ENCODE results near the gene ZNF691.
"Not testable (repeated sequence)": the region's sequence is repeated elsewhere in the genome, so short reads cannot be mapped to it uniquely, and the experiment has no call there.

Gene ZNF691

DNA sequence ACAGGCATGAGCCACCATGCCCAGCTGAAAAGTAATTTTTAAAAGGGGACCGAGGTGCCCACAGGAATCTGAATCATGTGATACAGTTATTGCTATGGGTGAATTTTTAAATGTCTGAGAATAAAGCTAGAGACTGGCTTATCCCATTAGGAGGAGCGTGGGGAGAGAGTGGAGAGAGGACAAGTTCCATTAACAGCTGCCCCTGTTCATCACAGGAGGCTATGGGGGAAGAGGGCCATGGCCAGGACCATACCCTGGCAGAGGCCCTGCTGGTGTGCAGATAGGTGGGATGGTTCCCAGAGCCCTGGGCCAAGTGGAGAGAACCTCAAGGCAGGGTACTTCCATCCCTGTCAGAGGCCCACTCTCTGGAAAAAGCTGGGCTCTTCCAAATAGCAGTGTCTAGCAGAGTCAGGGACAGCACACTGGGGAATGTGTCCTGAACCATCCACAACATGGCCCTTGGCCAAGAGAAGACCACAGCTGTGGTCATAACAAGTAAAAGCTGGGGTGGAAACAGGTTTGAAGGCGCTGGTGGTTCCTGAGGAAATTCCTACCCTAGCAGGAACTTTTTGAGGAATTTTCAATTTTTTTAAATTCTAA, 13.7 kb upstream of the ZNF691 start:
- no peak for DNase-seq (ENCODE audit: low read depth)

- DNase-seq (ENCODE audit: low read depth): no peak
Observed at GRCh38 chr1:42833981-42834380, 12.4 kb upstream of the ZNF691 start.

GRCh38 chr1:42834803-42835202, 11.6 kb upstream of the ZNF691 start:
- no peak for DNase-seq (ENCODE audit: low read depth)

DNA sequence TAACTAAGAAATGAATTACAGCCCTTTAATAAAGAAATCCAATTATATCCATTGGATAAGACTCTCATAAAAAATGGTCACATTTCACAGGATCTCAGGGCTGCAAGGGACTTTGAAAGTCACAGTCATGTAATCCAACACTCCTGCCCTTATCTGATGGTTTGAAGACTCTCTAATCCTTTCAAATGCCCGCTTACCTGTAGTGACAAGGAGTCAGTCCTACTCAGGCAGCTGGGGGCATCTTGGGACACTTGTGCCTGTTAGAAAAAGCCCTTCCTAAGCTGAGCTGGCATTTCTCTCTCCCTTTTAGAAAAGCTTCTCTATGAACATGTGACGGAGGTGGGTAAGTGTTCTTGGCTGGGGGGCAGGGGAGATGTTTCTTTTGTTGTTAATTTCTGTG, 11.0 kb upstream of the ZNF691 start:
- DNase-seq (ENCODE audit: low read depth): no peak

DNA sequence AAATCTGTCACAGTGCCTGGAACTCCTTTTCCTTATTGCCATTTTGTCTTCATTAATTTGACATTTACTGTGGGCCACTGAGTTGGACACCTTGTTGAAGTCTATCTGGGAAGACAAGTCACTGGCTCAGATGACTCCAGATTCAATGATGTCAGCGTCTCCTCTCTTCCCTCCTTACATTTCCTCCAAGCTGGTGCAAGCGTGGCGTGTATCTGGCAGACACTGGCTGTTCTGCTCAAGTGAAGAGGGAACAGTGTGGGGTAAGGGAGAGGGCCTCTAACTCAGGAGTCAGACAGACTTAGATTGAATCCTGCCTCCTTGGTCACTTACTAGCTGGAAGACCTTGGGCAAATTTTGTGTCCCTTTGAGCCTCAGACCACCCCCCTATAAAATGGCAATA, 8.7 kb upstream of the ZNF691 start:
- DNase-seq (ENCODE audit: low read depth): no peak

GRCh38 chr1:42838482-42839190, 7.8 kb upstream of the ZNF691 start:
- no peak for DNase-seq (ENCODE audit: low read depth)

- DNase-seq (ENCODE audit: low read depth): no peak
Observed at GRCh38 chr1:42841010-42841409, 5.4 kb upstream of the ZNF691 start.

DNA sequence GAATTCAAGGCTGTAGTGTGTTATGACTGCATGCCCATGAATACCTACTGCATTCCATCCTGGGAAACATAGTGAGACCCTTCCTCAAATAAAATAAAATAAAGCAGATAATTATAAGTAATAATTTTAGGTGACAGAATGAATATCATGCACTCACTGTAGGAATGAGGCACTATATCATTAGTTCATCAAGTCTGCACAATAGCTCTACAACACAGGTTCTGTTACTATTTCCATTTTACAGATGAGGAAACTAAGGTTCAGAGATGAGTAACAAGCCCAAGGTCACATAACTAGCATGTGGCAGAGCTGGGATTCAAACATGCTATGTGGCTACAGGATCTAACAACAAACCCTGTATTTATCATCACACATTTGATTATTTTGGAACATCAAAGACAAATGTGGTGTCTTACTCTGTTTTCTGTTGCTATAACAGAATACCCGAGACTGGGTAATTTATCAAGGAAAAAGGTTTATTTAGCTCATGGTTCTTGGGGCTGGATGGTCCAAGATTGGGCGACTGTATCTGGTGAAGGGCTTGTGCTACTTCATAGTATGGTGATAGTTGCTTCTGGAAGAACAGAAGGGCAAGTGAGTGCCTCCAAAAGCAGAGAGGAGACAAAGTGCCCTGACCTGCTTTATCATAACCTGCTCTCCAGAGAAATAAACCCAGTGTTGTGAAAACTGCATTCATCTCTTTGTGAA, 4.8 kb upstream of the ZNF691 start:
- no peak for DNase-seq (ENCODE audit: low read depth)

GRCh38 chr1:42844592-42845140, 1.7 kb upstream of the ZNF691 start:
- no peak for DNase-seq (ENCODE audit: low read depth)

GRCh38 chr1:42845193-42845592, 1.2 kb upstream of the ZNF691 start:
- no peak for DNase-seq (ENCODE audit: low read depth)

- no peak for DNase-seq (ENCODE audit: low read depth)
Observed at GRCh38 chr1:42845866-42846256, 552 bp upstream of the ZNF691 start.

DNA sequence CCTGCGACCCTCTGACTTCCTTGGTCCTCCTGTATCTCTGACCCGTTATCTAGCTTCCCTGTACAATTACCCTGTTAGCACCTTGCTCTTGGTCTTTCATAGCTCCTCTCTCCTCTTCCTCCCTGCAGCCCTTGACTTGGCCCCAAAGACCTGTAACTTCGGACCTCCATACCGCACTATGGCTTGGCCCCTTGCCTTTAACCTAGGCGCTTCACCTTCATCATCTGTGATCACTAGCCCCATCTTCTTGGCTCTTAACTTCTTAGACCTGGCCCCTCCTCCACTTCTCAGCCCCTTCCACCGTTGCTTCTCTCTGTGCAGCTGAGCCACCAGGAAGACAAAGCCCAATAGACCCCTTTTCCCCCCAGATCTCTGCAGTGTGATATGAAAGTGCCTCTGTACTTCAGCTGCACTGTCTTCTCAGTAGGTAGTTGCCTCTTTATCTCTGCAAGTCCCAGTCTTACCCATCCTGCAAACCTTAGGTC, 740 bp downstream of the ZNF691 start:
- no peak for DNase-seq (ENCODE audit: low read depth)

DNA sequence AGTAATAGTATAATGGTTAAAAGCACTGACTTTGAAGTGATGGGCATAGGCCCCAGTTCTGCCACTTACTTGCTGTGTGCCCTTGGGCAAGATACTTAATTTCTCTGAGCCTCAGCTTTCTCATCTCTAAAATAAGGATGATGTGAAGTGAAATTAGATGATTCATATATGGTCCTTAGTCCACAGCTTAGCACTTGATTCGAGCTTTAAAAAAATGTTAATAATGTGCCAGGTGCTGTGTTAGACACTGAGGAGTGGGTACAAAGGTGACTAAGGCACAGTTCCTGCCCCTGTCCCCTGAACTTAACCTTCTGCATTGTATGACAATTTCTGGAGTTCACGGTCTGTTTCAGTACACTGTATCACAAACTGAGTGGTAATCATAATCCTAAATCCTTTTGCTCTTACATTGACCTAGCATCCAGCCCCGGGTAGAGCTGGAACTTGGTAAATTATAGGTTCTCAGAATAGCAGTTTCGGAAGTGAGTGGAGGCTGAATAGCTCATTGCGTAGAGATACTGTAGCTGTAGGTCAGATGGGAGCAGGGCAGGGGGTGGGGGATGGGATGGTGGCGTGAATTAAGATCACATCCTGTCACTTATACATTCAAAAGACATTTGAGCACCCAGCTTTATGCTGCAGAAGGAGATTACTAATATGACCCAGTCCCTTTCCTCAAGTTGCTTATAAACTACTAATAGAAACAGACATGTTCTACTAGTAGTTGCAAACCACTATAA, 1.5 kb downstream of the ZNF691 start:
- DNase-seq (ENCODE audit: low read depth): no peak

GRCh38 chr1:42848823-42849537, 2.6 kb downstream of the ZNF691 start:
- no peak for DNase-seq (ENCODE audit: low read depth)

DNA sequence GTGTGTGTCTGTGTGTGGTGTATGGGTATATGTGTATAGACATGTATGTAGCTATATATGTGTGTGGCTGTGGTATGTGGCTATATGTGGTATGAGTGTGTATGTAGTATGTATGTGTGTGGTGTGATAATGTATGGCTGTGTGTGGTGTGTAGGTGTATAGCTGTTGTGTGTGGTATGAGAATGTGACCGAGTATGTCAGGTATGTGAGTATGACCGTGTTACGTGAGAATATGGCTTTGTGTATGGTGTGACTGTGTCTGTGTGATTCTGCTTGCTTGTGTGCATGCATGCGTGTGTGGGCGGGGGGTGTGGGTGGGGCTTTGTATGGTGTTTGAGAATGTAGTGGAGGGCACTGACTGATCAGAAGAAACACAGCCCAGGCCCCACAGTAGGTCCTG, 3.5 kb downstream of the ZNF691 start:
- no peak for DNase-seq (ENCODE audit: low read depth)

- no peak for DNase-seq (ENCODE audit: low read depth)
Observed at GRCh38 chr1:42851420-42851819, 5.0 kb downstream of the ZNF691 start.

DNA sequence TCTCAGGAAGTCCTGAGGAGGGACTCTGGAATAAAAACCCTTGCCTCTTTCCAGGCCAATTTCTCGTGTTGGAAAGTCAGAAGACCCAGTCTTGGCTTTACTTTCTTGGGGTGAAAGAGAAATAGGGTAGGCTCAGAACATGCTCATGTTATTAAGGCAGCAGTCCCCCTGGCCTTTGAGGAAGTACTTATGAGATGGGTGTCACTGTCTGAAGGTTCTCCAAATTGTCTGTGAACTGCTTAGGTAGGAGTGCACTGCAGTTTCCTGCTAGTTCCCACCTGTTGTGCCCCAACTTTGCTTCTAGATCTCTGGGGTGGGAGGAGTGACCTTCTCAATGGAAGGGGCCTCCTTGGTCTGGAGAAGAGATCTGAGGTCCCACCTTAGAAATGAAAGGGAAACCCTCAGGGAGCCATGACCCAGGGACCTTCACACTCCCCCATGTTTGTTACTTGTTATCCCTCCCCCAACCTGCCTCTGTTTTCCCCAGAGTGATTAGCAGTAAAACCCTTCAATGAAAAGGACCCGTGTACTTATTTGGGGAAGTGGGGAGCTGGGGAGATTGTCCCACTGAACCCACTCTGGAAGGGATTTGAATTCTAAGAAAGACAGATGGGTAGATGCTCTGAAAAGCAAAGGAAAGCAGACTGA, 5.7 kb downstream of the ZNF691 start:
- DNase-seq (ENCODE audit: low read depth): no peak

DNA sequence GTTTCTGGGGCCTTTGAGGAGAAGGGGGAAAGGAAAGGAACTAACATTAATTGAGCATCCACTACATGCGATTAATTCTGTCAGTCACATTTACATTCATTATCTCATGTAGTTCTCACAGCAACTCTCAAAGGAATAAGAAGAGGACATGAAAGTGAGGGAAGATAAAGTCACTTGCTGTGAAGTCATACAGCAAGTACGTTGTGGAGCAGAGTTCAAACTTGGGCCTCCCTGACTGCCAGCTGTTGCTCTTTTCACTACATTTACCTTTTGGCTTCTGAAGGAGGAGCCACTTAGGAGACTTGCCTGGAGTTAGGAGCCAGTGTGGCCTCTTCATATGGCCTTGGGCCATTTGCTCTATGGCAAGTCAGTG, 6.2 kb downstream of the ZNF691 start:
- DNase-seq (ENCODE audit: low read depth): no peak

DNA sequence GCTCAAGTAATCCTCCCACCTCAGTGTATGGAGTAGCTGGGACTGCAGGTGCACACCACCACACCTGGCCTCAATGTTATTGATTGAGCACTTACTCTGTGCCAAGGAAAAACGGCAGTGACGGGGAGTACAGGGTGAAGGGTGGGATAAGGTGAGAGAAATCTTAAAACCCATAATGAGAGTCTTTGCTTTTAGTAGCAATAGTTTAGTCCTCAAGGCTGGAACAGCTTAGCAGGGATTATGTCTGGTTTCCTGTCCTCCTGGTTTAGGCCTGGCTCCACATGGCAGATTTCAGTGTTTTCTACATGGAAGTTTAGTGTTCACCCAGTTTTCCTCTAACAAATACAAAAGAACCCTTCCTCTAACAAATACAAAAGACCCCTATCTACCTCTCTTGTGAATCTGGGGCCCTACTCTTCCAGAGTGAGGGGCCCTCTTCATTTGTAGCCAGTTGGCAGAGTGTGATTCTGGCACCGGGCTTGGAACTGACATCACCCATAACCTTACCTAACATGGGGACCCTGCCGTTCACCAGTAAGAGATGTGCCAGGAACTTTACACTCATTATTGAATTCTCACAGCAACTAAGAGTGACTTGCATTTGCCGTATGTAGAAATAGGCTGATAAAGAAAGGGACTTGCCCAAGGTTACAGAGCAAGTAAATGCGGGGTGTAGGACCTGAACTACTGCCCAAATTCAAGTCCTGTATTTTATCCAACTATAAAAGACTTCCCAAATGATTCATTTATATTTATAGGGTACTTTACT, 6.9 kb downstream of the ZNF691 start:
- no peak for DNase-seq (ENCODE audit: low read depth)

DNA sequence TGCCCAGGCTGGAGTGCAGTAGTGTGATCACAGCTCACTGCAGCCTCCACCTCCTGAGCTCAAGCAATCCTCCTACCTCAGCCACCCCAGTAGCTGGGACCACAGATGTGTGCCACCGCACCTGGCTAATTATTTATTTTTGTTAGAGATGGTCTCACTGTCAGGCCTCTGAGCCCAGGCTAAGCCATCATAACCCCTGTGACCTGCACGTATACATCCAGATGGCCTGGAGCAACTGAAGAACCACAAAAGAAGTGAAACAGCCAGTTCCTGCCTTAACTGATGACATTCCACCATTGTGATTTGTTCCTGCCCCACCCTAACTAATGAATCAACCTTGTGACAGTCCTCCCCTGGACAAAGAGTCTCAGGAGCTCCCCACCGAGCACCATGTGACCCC, 10.1 kb downstream of the ZNF691 start:
- not testable (repeated sequence) for DNase-seq (ENCODE audit: low read depth)

Data from stimulated activated CD8-positive, alpha-beta memory T cell treated with anti-CD3 and anti-CD28 coated beads, Interleukin-12 subunit alpha, Interleukin-12 subunit beta, amount 100 ng/mL, for 4 hours (primary cell).